GM18951 (cell line): ENCODE results near the gene FNDC7.

Experiments
- POLR2A ChIP-seq: IDR thresholded peaks from 4 replicates; pipeline ENCODE4 v1.6.1; 2011; ENCODE audit warnings: mild to moderate bottlenecking; ENCODE audit not compliant: insufficient read length, insufficient read depth; ENCODE audit errors: extremely low read depth
- in situ Hi-C: fragments of 300-500 bp; cut with MboI; formaldehyde crosslinking; loops from one replicate; pipeline ENCODE4 v1.12.0; 2022; ENCODE audit warnings: low sequenced_read_pairs, mixed read lengths, inconsistent platforms; ENCODE audit not compliant: unreplicated experiment

The FNDC7 gene

DNA sequence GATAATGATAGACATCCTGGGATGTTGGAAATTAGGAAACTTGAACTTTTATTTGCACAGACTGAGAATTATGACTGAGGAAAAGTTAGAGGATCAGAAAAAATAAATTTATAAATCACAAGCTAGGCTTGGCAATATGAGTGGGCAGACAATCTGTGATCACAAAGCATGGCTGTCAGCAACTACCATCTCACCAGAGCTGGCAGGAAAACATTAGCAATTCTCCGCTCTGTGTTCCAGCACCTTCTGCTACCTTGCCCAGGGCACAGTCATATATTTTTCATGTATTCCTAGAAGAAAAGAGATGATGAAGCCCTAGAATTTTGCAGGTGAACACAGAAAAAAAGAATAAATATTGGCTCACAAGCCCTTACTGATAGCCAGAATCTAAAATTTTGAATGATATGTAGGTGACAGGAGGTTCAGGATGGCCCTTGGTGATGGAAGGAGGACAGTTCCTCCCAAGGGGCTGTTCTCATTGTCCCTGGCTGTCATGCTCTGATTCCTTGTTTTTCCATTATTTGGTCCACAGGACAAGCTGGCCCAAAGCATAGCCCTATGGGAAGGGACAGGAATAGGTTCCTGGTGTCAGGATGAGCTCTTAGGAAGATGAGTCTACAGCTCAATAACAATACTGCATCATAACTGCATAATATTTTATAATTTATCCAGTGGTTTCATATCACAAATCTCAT, 21.6 kb downstream of the FNDC7 start:
- in situ Hi-C loops: no loop called here
- no peak for TF ChIP-seq POLR2A

DNA sequence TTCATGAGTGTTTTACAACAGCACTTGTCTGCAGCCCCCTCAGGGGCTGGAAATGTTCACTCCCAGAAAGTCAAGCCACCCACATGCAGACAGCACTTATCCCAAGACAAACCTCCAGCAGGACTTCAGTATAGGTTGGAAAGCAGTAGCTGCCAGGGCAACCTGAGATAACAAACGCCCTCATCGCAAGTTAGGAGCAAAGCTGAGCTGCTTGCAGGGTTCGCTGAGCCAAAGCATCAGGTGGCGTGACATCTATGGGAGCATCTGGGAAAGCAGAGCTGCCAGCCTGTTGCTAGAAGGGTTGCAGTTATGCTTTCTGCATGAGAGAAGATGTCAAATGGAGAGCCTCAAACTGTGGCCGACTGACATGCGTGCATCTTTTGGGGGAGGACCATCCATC, 29.5 kb downstream of the FNDC7 start:
- in situ Hi-C loops: no loop called here

DNA sequence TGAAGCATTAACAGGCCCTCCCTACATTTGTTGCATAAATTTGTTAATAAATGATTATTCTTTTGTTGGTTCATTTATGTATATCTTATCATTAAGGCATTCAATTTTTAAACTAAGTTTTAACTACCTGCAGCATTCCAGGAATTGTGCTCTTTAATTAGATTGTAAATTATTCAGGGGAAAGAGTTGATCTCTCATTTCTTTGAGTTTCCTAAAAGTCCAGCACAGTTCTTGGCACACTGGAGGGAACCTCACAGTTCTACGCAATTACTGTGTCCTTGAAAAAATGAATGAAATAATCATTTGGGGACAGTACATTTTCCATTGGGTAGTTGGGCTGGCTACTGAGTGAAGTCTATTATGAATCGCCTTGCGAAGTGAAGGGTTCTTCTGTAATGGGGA, 33.3 kb downstream of the FNDC7 start:
- in situ Hi-C loops: no loop called here
- TF ChIP-seq POLR2A: no peak

More for the DNA sequence above, 29.5 kb downstream of the FNDC7 start:
- TF ChIP-seq POLR2A: no peak

DNA sequence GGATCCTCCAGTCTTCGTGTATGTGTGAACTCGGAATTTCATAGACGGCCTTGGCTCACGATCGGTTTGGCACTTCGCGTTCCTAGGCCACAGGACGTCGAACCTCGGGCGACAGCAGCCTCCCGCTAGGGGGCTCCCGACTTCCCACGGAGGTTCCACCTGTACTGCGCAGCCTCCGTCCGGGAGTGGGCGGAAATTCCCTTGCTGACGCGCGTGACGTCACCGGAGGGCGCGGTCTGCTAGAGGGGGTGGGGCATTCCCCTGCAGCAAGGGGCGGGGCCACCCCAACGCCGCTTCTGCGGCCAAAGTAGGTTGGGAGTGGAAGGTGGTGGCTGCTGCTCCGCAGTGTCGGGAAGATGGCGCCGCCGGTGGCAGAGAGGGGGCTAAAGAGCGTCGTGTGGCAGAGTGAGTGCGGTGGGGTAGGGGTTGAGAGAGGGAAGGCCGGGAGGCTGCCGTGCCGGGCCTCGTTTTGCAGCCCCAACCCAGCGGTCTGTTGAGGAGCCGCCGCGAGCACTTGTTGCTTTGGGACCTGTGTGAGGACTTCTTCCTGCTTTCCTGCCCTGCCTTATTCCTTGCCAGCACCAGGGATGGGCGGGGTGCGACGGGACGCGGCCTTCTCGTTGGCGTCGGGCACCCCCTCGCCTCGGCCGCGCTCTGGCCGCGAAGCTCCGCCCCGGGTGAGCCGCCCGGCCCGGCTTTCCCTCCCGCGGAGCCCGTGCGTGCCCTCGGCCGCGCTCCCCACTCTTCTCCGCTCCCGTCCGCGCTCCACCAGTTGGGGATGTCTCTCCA, 33.9 kb downstream of the FNDC7 start, which contains the start of gene STXBP3:
TSS of gene STXBP3 (plus strand) at position 293 of the 789 bp plus-strand sequence. CDS start at position 357, 64 bp downstream.
- peak; percentile 94 for TF ChIP-seq POLR2A
- in situ Hi-C loops: no loop called here

DNA sequence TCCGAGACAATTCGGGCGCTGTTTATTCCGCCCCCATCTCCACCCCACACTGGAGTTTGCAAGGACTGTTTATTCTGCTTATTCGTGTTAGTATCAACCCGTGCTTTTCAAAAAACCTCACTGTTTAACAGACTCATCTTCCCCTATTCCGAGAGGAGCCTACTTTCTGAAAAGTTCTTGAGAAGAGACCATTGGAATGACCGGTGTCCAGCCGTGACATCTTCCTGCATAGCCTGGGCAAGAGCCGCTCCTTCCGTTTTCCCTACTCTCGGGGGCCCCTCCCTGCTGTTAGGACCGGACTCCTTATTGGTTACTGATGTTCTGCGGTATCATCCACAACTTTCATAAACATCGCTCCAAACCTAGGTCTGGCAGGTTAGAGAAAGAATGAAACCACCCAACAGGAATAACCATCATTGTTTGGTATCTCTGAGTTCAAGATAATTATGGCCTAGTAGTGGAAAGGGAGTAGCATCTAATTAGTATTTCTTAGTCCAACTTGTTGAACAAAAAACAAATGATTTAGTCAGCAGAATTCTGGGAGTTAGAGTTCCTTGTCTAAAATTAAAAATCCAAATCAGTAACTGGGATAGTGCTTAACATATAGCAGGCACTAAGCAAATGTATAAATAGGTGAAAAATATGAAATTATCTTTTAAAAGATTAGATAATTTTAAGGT, 34.6 kb downstream of the FNDC7 start:
- in situ Hi-C loops: no loop called here
- TF ChIP-seq POLR2A: no peak

DNA sequence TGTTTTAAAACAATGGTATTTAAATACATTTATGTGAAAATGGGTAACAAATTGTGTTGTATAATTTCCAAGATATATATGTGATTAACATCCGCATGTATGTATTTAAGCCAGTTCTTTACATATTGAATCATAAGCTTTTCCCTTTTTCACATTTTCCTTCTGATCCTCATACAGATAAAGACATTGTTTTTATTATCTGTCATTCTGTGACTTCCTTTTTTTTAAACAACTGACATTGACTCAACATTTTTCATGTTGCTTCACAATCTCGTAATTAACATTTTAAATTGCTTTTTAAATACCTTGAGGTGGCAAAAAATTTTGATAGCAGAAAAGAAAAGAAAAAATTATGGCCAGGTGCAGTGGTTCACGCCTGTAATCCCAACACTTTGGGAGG, 35.2 kb downstream of the FNDC7 start:
- in situ Hi-C loops: no loop called here
- TF ChIP-seq POLR2A: no peak

DNA sequence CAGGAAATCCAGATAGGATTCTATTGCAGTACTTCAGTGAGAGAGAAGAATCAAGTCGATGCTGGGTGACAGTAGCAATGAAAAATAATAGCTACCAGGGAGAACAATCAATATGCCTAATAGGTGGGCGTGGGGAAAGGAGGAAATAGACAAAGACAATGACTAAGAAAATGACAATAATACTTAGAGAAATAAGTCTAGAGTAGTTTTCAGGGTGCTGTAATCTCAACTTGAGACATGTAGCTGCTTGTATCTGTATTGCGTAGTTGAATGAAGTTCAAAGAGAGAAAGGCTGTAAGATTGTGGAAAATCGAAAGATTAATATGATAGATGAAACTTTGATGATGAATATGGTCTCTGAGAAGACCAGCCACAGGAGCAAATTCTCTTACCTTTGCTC, 36.4 kb downstream of the FNDC7 start:
- in situ Hi-C loops: no loop called here
- no peak for TF ChIP-seq POLR2A

DNA sequence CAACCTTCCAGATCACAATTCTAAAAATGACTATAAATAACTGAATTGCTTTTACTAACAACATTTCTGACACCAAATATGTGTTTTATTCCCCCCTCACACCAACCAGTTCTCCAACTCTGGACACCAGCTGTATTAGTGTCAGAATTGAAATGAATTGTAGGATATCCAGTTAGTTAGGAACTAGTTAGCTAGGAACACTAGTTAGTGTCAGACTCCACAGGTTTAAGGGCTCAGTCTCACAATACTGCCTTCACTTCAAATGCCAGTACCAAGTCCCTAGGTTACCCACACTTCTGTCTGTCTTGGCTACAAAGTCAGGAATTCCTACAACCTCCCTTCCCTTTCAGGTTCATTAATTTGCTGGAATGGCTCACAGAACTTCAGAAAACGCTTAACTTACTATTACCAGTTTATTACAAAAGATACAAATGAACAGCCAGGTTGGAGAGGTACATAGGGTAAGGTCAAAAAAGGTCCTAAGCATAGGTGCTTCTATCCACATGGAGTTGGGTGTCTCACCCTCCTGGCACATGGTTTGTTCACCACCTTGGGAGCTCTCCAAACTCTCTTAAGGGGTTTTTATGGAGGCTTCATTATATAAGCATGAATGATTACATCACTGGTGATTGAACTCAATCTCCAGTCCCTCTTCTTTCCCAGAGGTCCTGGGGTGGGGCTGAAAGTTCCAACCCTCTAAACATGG, 37.9 kb downstream of the FNDC7 start:
- in situ Hi-C loops: no loop called here
- no peak for TF ChIP-seq POLR2A

DNA sequence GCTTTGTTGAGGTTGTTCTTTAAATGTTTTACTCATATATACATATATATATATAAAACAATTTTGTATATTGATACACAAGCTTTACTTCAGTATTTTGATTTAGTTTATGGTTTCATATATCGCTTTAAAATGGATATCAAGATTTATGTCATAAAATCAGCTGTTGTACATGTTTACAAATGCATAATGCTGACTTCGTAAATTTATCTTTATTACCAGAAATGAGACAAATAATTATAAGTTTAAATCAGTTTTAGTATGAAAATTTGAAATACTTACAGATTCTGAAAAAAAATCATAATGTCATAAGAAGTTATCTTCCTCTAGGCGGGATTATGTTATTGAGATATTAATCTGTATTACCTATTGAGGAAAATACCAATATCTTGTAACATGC, 40.7 kb downstream of the FNDC7 start:
- TF ChIP-seq POLR2A: no peak
- in situ Hi-C loops: no loop called here

DNA sequence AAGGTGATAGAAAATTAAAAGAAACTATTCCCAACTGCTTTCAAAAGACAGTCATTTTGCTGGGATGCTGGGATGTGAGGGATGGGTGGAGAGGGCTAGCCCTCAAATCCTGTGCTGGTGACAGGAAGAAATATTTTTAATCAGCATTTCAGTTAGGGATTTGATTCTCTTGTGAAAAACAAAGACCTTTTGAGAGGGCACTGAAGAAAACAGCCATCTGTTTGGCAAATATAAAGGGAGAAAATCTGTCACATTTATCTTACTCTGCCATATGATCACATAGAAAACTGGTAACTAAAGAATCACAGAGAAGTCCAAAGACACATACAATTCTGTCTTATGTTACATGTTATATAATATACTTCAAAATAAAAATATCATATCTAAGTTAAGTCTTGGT, 46.1 kb downstream of the FNDC7 start:
- TF ChIP-seq POLR2A: no peak
- in situ Hi-C loops: no loop called here

DNA sequence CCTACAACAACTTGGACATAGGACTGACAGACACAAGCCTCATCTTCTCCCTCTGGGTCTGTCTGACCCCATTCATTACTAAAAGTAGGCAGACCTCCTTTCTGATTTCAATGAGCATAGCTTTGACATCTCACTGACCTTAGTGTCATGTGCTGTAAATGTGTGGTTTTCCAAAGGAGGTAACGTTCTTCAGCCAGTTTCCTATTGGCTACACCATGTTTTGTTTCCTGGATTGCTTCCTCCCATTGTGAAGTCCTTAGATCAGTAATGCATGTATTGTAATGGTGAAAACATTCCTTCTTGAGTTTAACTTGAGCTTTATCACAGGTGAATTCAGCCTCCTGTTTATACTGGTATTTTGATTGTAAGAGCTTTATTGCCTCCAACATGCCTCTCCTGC, 54.4 kb downstream of the FNDC7 start:
- TF ChIP-seq POLR2A: no peak
- in situ Hi-C loops: no loop called here

DNA sequence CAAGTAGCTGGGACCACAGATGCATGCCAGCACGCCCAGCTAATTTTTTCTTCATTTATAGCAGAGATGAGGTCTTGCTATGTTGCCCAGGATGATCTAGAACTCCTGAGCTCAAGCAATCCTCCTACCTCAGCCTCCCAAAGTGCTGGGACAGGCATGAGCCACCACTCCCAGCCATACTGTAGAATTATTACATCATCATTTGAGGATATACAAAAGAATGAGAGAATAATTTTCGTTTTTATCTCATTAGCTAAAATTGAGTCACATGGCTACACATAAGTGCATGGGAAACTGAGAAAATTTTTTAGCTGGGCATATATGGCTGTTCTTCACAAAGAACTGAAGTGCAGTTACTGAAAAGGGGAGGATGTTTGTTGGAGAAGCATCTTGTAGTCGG, 55.0 kb downstream of the FNDC7 start:
- TF ChIP-seq POLR2A: no peak
- in situ Hi-C loops: no loop called here

DNA sequence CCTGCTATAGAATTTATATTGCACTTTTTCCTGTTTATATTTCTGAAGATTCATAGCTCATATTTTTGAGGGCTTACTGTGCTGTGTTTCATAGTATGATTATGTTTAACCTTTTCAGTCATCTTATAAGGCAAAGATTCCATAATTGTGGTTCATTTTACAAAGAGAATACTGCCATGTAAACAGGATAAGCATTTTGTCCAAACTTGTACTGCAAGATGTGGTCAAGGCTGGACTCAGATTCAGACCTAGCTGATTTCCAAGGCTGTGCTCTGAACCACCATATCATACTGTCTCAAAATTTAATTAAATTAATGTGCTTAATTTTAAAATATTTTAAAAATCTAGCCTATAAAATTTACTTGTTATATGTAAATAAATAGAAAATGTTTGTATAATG, 65.1 kb downstream of the FNDC7 start:
- in situ Hi-C loops: no loop called here

DNA sequence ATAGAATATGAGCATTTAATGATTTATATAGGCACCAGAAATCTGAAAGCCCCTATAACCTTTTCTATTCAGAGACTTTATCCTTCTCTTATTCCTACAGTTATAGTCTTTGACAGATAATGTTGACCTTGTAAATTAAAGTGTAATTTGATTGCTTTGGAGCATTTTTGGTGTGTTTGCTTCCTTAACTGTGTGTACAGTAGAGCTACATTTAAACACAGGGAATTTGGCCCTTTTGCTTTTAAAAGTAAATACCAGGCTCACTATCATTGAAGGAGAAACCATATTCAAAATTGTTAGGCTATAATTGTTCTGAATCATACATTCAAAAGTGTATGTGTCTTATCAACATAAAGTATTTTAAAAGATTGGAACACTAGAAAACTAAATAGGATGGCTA, 66.7 kb downstream of the FNDC7 start:
- no peak for TF ChIP-seq POLR2A
- in situ Hi-C loops: no loop called here

More for the DNA sequence above, 65.1 kb downstream of the FNDC7 start:
- no peak for TF ChIP-seq POLR2A
